ENCODE data around the gene GDE1.
A peak's percentile ranks its signal among the peaks of the same experiment; 100 is the strongest.

Gene GDE1

GRCh38 chr16:19523559-19524355 is 1.9 kb upstream of the GDE1 start, which contains the start of gene CCP110:
CCP110 (plus strand) TSS chr16:19523942; CDS start chr16:19527882, 3,940 bp downstream.
- peak; percentile 90 to 94 for DNase-seq

DNA sequence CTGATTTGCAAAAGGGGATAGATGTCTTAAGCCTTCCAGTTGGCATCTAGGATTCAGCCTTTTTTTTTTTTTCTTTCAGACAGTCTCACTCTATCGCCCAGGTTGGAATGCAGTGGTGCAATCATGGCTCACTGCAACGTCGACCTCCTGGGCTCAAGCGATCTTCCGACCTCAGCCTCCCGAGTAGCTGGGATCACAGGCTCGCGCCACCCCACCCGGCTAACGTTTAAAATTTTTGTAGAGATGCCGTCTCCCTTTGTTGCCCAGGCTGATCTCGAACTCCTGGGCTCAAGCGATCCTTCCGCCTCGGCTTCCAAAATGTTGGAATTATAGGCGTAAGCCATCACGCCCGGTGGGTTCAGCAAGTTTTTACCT is 1.3 kb upstream of the GDE1 start:
- DNase-seq: no peak

- no peak for DNase-seq
Observed at GRCh38 chr16:19522760-19523159, 862 bp upstream of the GDE1 start.

GRCh38 chr16:19522397-19522732 is 467 bp upstream of the GDE1 start:
- DNase-seq: no peak

- DNase-seq: no peak
Observed at GRCh38 chr16:19520861-19521331, 1.0 kb downstream of the GDE1 start.

GRCh38 chr16:19518388-19518787 is 3.5 kb downstream of the GDE1 start:
- no peak for DNase-seq

DNA sequence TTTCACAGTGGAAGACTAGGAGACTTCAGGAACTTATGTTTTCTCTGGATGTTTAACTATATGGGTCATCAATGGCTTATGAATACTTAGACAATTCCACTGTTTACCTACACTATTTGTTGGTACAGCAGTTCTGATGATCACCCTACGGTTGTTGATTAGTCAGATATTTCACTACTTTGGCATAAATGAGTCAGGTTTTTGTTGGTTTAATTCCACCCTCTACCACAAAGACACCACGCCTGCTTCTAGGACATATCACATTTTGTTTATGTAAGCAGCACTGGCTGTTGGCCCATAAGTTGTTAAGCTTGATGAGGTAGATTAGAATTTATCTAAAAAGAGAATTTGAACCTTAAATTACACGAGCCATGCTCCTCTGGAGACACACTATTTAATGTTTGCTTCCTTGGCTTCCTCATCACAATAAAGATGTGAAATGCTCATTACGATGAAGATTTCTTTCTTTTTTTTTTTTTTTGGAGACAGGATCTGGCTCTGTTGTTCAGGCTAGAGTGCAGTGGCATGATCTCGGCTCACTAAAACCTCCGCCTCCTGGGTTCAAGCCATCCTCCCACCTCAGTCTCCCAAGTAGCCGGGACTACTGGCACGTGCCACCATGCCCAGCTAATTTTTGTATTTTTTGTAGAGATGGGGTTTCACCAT is 4.3 kb downstream of the GDE1 start:
- no peak for DNase-seq

DNA sequence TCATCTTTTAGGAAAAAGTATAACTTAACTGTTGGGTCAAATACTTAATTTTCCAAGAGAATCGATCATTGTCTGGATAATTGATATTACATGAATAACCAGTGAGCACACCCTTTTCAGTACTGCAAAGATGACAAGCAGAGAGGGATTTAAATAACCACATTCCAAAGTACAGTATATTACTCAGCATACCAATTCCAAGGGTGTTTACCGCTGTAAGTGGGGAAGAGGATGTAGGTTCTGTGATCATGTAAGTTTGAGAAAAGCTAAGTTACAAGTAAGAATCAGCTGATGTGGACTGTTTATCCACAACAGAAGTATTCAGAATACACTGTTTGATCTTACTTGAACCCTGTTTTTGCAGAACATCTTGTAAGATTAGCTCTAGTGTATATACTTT is 6.1 kb downstream of the GDE1 start:
- no peak for DNase-seq

GRCh38 chr16:19513377-19514053 is 8.4 kb downstream of the GDE1 start:
- peak; percentile 78 to 84 for DNase-seq

GRCh38 chr16:19512297-19512696 is 9.6 kb downstream of the GDE1 start:
- no peak for DNase-seq

DNA sequence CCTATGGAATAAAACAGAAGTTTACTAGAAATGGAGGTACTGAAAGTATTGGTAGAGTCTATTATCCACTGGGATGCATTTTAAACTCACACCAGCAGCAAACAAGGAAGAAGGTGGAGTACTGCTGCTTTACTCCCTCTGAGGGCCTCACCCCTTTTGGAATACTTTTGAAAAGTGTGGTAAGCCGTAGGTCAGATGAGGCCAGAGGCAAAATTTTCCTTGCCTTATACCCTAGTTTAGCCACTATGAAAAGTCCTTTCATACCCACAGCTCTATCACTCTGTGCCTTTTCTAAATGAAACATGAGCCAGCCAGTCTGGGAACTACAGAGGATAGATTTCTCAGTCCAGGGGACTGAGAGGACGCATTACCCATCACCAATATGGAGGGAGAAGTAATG is 14.0 kb downstream of the GDE1 start:
- DNase-seq: no peak

DNA sequence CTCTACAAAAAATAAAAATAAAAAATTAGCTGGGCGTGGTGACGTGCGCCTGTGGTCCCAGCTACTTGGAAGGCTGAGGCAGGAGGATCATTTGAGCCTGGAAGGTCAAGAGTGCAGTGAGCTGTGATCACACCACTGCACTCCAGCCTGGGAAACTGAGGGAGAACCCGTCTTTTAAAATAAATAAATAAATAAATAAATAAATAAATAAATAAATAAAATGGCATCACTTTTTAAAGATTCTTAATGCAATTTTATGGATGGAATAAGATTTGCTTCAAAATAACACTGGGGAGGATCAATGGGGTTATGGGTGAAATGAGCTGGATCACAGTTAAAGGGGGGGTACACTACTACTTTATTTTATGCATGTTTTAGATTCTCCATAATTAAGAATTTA is 14.9 kb downstream of the GDE1 start:
- no peak for DNase-seq

- DNase-seq: no peak
Observed at GRCh38 chr16:19505600-19506303, 16.1 kb downstream of the GDE1 start.

DNA sequence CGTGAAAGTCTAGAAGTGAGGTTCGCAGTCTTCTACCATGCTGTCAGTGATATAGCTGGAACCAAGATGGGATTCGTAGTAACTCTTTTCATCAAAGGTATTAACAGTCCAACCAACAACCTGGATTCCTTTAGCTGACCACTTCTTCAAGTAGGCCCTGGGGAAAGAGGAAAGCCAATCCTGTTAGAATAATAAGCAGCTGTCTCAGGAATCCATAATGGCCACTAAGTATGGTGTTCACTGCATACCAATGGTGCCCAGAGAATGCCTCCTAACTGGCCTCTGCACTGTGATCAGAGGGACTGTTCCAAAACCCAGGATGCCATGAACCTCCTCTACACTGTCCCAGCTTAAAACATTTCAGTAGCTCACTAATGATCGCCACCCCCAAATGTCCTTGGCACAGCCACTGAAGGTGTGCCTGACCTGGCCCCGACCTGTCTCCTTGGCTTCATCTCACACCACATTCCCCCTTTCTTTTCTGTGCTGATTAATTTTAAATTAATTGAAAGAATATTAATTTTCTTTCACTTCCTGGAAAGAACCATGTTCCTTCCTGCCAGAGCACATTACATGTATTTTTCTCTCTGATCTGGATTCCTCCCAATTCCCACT is 18.3 kb downstream of the GDE1 start:
- no peak for DNase-seq

DNA sequence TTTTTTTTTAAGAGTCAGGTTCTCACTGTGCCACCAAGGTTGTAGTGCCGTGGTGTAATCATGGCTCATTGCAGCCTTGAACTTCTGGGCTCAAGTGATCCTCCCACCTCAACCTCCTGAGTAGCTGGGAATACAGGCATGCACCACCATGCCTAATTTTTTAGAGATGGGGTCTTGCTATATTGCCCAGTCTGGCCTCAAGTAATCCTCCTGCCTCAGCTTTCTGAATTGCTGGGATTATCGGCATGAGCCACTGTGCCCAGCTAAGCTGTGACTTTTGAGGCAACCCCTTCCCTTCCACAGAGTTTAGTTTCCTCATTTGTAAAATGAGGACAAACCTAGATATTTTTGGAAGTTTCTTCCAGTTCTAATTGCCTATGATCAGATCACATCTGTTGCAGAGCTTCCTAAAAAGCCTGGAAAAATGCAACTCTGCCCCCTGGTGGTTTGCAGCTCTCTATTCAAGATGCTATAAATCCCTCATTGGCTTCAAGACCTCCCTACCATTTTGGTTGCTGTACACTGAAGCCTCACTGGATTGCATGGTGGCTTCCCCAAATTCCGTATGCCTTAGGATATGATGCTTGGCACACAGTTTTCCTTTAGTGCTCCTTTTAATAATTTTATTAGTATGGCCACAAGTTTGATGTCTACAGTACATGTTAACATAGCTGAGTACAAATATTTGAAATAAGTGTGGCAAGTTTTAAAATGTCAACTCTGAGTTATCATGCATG is 19.3 kb downstream of the GDE1 start:
- DNase-seq: peak; percentile 46 to 49

DNA sequence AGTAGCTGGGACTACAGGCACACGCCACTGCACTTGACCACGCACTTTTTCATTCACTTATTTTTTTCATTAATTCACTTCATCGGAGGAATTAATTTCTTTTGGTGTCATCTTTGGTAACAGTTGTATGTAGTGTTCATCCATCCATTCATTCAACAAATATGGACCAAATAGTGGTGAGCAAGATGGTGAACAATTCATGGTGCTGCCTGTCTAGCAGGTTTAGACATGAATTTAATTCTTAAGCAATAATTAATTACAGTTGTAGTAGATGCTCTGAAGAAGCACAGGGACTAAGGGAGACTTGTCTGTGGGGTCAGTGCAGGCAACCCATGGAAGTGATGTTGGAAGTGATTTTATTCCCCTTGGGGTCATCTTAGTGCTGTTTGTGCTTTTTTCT is 22.4 kb downstream of the GDE1 start:
- DNase-seq: no peak

DNA sequence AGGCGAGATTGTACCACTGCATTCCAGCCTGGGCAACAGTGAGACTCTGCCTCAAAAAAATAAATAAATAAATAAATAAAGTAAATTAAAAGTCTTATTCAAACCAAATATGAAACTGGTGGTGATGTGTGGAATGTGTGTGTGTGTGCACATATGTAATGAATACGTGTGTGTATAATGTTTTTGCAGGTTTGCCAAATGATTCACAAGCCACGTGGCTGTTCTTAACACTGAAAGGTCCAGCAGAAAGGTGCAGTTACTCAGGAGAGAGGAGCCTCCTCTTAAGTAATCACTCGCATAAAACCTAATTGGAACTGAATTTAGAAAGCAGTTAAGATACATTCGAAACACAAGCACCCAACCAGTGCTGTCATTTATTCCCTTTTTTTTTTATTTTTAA is 22.9 kb downstream of the GDE1 start:
- DNase-seq: no peak

DNA sequence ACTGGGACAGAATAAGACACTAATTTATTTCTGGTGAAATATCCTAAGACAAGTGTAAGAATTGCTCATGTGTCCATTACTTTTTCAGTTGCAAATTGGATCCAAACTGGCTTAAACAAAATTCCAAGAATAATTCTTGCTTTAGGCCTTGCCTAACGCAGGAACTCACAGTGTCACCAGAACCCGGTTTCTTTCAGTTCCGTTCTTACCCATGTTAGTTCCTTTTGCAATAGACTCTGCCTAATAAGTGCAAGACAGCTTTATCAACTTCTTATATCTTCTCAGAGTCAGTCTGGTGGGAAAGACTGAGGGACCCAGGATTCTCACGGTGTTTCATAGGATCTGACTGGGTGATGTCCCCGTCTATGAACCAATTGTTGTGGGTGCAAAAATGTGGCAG is 24.7 kb downstream of the GDE1 start:
- no peak for DNase-seq

DNA sequence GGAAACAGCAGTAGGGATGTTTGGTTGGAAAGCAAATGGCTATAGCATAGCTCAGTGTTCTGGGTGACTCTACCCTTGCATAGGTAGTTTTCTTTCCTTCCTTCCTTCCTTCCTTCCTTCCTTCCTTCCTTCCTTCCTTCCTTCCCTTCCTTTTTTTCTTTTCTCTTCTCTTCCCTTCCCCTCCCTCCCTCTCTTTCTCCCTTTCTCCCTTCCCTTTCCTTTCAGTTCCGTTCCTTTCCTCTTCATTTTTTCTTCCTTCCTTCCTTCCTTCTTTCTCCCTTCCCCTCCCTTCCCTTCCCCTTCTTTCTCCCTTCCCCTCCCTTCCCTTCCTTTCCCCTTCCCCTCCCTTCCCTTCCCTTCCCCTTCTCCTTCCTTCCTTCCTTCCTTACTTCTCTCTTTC is 31.3 kb downstream of the GDE1 start:
- no peak for DNase-seq

DNA sequence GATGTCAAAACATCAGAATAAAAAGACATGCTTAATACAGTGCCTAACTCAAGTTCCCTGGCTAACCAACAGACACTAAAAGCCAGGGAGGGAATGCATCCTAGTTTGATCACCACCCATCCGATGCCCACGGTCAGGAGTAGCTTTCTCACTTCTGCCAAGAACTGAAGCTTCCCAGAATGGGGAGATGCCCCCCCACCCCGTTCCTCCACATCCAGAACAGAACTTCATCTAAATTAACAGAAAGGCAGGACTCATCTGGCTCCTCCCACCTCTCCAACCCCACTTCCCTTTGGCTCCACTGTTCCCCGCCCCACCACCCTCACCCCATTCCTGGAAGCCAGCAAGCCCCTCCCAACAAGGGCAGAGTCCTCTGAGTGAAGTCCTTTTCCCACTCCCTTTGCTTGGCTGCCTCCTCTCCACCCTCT is 33.7 kb downstream of the GDE1 start:
- no peak for DNase-seq

DNA sequence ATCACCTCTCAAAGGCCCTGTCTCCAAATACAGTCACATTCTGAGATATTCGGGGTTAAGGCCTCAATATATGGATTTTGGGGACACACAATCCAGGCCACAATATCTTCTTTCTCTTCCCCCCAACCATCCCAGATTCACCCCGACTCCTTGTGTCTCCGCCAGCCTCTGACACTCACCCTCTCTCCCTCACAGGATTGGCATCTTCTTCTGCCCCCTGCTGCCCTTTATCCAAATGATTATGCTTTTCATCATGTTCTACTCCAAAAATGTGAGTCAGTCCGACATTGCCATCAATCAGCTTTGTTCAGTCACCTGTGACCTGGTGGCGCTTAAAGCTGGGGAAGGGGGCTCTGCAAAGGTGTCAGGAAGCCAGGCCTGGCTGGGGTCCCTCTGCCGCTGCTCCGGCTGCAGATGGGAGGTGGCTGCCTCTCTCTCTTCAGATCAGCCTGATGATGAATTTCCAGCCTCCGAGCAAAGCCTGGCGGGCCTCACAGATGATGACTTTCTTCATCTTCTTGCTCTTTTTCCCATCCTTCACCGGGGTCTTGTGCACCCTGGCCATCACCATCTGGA is 35.1 kb downstream of the GDE1 start:
- DNase-seq: no peak

GRCh38 chr16:19486051-19486450 is 35.8 kb downstream of the GDE1 start:
- DNase-seq: no peak
